HepG2 (cell line): ENCODE measurements around the gene CEP135. TPM values are rescaled to one million over a fixed set of nuclear protein-coding genes. Genes with fewer than 3 reads are reported as not detected.

Source experiments
- ATAC-seq: fragments of 200-7000 bp; cut with Tn5 transposase; 3 replicates; pipeline ENCODE4 v1.9.1; 2020; ENCODE audit warnings: mild to moderate bottlenecking, moderate library complexity
- BruUV-seq: library from RNA; stranded (reverse); fragments of 400-500 nt; replicated peaks from 2 replicates; lab custom pipeline; 2021; lab: Mats Ljungman, UMichigan
- CTCF ChIA-PET: fragments of 300-600 bp; formaldehyde crosslinking; extraction: SDS; loops from one replicate; lab custom pipeline; 2021; ENCODE audit warnings: low total read pairs, inconsistent platforms, low intra/inter-chr PET ratio; lab: Yijun Ruan, JAX
- POLR2A ChIA-PET: fragments of 350-600 bp; sonication (Branson Sonifier 250); formaldehyde crosslinking; loops from one replicate; lab custom pipeline; 2020; ENCODE audit warnings: antibody characterized with exemption, inconsistent platforms; lab: Yijun Ruan, JAX
- DNase-seq: peaks from one replicate; pipeline ENCODE4 v3.0.0-alpha.2; 2015; ENCODE audit warnings: low spot score
- FAIRE-seq: peaks from 3 replicates; lab custom pipeline; 2011; peaks lifted over from hg19 to GRCh38; lab: Jason Lieb, UNC
- H2AFZ ChIP-seq: one replicate; pipeline ENCODE4 v1.6.1; 2011; ENCODE audit warnings: low read length, inconsistent platforms
- H3K27ac ChIP-seq: fragments of 300-600 bp; 3 replicates; pipeline ENCODE4 v1.8.0; 2011; ENCODE audit warnings: mixed run types, mild to moderate bottlenecking, mixed read lengths, low read length, inconsistent platforms; ENCODE audit not compliant: insufficient read depth; ENCODE audit errors: extremely low read length
- H3K27me3 ChIP-seq, 2 experiments: fragments of 200-600 bp in 1 of 2; 2 replicates in 1 of 2; 3 replicates in 1 of 2; pipeline versions ENCODE4 v1.6.0 to v1.8.0; 2011; ENCODE audit warnings: low read length in 2 of 2, mild to moderate bottlenecking in 2 of 2, moderate library complexity in 2 of 2, inconsistent platforms in 1 of 2; ENCODE audit not compliant: insufficient read depth in 2 of 2, control insufficient read depth in 1 of 2
- H3K36me3 ChIP-seq, 2 experiments: fragments of 200-600 bp in 1 of 2; replicated peaks in 1 of 2; 2 replicates in 1 of 2; 3 replicates in 1 of 2; pipeline versions ENCODE4 v1.5.1 to v1.8.0; 2011; ENCODE audit warnings: low read length in 2 of 2, inconsistent platforms in 1 of 2; ENCODE audit not compliant: insufficient read depth in 2 of 2, control insufficient read depth in 1 of 2
- H3K4me1 ChIP-seq: 2 replicates; pipeline ENCODE4 v1.5.1; 2012; ENCODE audit warnings: low read length, inconsistent platforms; ENCODE audit not compliant: insufficient read depth
- H3K4me2 ChIP-seq: 2 replicates; pipeline ENCODE4 v1.6.0; 2011; ENCODE audit warnings: low read depth, low read length, inconsistent platforms
- H3K4me3 ChIP-seq, 3 experiments: fragments of 200-600 bp in 1 of 3; sonication (generic), shearing (Covaris generic) in 1 of 3; replicated peaks in 1 of 3; 2 replicates each; pipeline ENCODE4 v1.5.1; 2011 to 2016; ENCODE audit warnings: low read length in 3 of 3, inconsistent platforms in 2 of 3, low read depth in 2 of 3, mild to moderate bottlenecking in 2 of 3, control low read depth in 1 of 3, mixed read lengths in 1 of 3; ENCODE audit not compliant: insufficient read depth in 1 of 3
- H3K79me2 ChIP-seq: one replicate; pipeline ENCODE4 v1.6.1; 2011; ENCODE audit warnings: low read length, inconsistent platforms; ENCODE audit not compliant: insufficient read depth
- H3K9ac ChIP-seq: 2 replicates; pipeline ENCODE4 v1.6.0; 2011; ENCODE audit warnings: mild to moderate bottlenecking, low read depth, low read length, inconsistent platforms; ENCODE audit not compliant: insufficient read depth
- H3K9me3 ChIP-seq: 2 replicates; pipeline ENCODE4 v1.5.1; 2012; ENCODE audit warnings: mild to moderate bottlenecking, low read length
- H4K20me1 ChIP-seq: 2 replicates; pipeline ENCODE4 v1.6.0; 2011; ENCODE audit warnings: inconsistent platforms, mild to moderate bottlenecking, low read length, moderate library complexity; ENCODE audit not compliant: insufficient read depth
- AGO2 ChIP-seq: fragments of 200-400 bp; formaldehyde crosslinking; optimal IDR thresholded peaks from 2 replicates; pipeline ENCODE3; 2017; ENCODE audit warnings: mild to moderate bottlenecking, low read depth, low read length, moderate library complexity
- BRD4 ChIP-seq: sonication (generic); formaldehyde crosslinking; IDR thresholded peaks from 2 replicates; pipeline ENCODE4 v1.4.0; 2020; ENCODE audit warnings: missing genetic modification reagents
- MAFK ChIP-seq, 2 experiments: IDR thresholded peaks in 1 of 2; conservative IDR thresholded peaks in 1 of 2; 2 replicates each; pipeline ENCODE4 v1.6.1; 2011; ENCODE audit warnings: improper control_type of control experiment in 2 of 2, low read length in 2 of 2
- MLXIP ChIP-seq: sonication (generic); formaldehyde crosslinking; IDR thresholded peaks from 2 replicates; pipeline ENCODE4 v1.9.0; 2021; ENCODE audit warnings: missing genetic modification reagents, borderline replicate concordance
- MZF1 ChIP-seq: sonication (generic); formaldehyde crosslinking; IDR thresholded peaks from 2 replicates; pipeline ENCODE4 v1.8.1; 2023; ENCODE audit warnings: mild to moderate bottlenecking, missing genetic modification reagents, borderline replicate concordance
- NFYC ChIP-seq: IDR thresholded peaks from 2 replicates; pipeline ENCODE4 v1.6.1; 2016; ENCODE audit warnings: missing genetic modification reagents, missing compliant biosample characterization
- PAF1 ChIP-seq: IDR thresholded peaks from 2 replicates; pipeline ENCODE4 v1.6.1; 2016; ENCODE audit warnings: missing genetic modification reagents, missing compliant biosample characterization
- PAWR ChIP-seq: sonication (generic); formaldehyde crosslinking; IDR thresholded peaks from 2 replicates; pipeline ENCODE4 v1.4.0; 2020; ENCODE audit warnings: missing genetic modification reagents, mild to moderate bottlenecking, borderline replicate concordance
- REPIN1 ChIP-seq: sonication (generic); formaldehyde crosslinking; IDR thresholded peaks from 2 replicates; pipeline ENCODE4 v1.8.0; 2022; ENCODE audit warnings: missing genetic modification reagents, low read depth, mild to moderate bottlenecking, borderline replicate concordance
- REXO4 ChIP-seq: sonication (generic); formaldehyde crosslinking; IDR thresholded peaks from 2 replicates; pipeline ENCODE4 v1.8.0; 2022; ENCODE audit warnings: missing genetic modification reagents, mild to moderate bottlenecking, borderline replicate concordance
- SALL2 ChIP-seq: sonication (generic); formaldehyde crosslinking; IDR thresholded peaks from 2 replicates; pipeline ENCODE4 v1.8.1; 2023; ENCODE audit warnings: mild to moderate bottlenecking, missing genetic modification reagents, inconsistent platforms
- TBX3 ChIP-seq: fragments of 450-650 bp; IDR thresholded peaks from 2 replicates; pipeline ENCODE4 v1.6.1; 2017; ENCODE audit warnings: antibody characterized with exemption, mild to moderate bottlenecking, inconsistent platforms, borderline replicate concordance
- ZNF260 ChIP-seq: sonication (generic); formaldehyde crosslinking; IDR thresholded peaks from 2 replicates; pipeline ENCODE4 v1.4.0; 2020; ENCODE audit warnings: missing genetic modification reagents, low read depth, mild to moderate bottlenecking, borderline replicate concordance
- ZNF605 ChIP-seq: sonication (generic); formaldehyde crosslinking; IDR thresholded peaks from 2 replicates; pipeline ENCODE4 v1.8.0; 2022; ENCODE audit warnings: mild to moderate bottlenecking, missing genetic modification reagents
- ZNF639 ChIP-seq: conservative IDR thresholded peaks from 2 replicates; pipeline ENCODE4 v1.6.1; 2018; ENCODE audit warnings: missing genetic modification reagents
- ZNF652 ChIP-seq: IDR thresholded peaks from 2 replicates; pipeline ENCODE4 v1.6.1; 2016; ENCODE audit warnings: low read depth, borderline replicate concordance
- ZNF772 ChIP-seq: sonication (generic); formaldehyde crosslinking; IDR thresholded peaks from 2 replicates; pipeline ENCODE4 v1.5.0; 2020; ENCODE audit warnings: mild to moderate bottlenecking, missing genetic modification reagents
- WGBS: methylation state at CpG from one replicate; pipeline ENCODE4 v1.1.6; 2017; ENCODE audit warnings: low lambda C conversion rate; 5-methylcytosine and 5-hydroxymethylcytosine counted together
- in situ Hi-C: cut with HindIII; loops from 2 replicates; pipeline ENCODE4 v1.10.0; 2017; ENCODE audit warnings: low pct_unique_long_range_greater_than_20kb; ENCODE audit not compliant: extremely low pct_ligation_motif_present
- intact Hi-C: fragments of 100-400 bp; cut with micrococcal nuclease; formaldehyde crosslinking; loops from one replicate; pipeline ENCODE4 v1.10.0; 2022; ENCODE audit not compliant: unreplicated experiment
- polyA plus RNA-seq, 8 experiments: library from polyadenylated mRNA; depleted of rRNA in 3 of 8; stranded (reverse) in 7 of 8; unstranded in 1 of 8; fragments of >200 nt; fragmentation: Illumina TruSeq in 4 of 8; extraction: Trizol in 4 of 8; gene quantifications; 2 replicates each; pipeline versions ENCODE4 v1.2.1 to v1.2.3, GENCODE V29; 2011 to 2016; ENCODE audit warnings: low read depth in 4 of 8, missing spikeins in 1 of 8, mixed read lengths in 1 of 8; ENCODE audit not compliant: insufficient read depth in 1 of 8
- total RNA-seq, 5 experiments: library from RNA; depleted of rRNA; stranded (reverse); fragments of >200 nt; fragmentation: Illumina TruSeq; extraction: Trizol; gene quantifications; 2 replicates each; pipeline ENCODE4 v1.2.3, GENCODE V29; 2016; ENCODE audit warnings: low read depth in 1 of 5

The CEP135 gene
- total and polyA plus RNA-seq, 2 of the 13 experiments (the other 11 are each of a cell fraction or from before 2014, with no cell fraction given): 1.7 to 8.8 TPM

GRCh38 chr4:55959655-55960054 is 10.9 kb downstream of the CEP135 start:
- H3K27me3 ChIP-seq: no peaks in the 10 kb centered on the region
- H2AFZ ChIP-seq: no peak overlapping the region
- no TSS peak for BruUV-seq
- H3K9me3 ChIP-seq: no peaks in the 10 kb centered on the region
- H3K27ac ChIP-seq: no peak overlapping the region
- ChIA-PET CTCF (no interaction called here), POLR2A (no interaction called here)
- no peaks in the 10 kb centered on the region for H3K4me1 ChIP-seq
- no peak overlapping the region for H3K4me2 ChIP-seq
- TF ChIP-seq MZF1 (CRISPR knock-in tag): no peak
- TF ChIP-seq TBX3: no peak
- TF ChIP-seq PAWR: no peak
- TF ChIP-seq NFYC (CRISPR knock-in tag): no peak
- peak; percentile 23 to 56; a peak in 2 of 4 replicates for TF ChIP-seq MAFK (conservative IDR thresholded peaks at IDR 0.05 in 1 of 2, IDR thresholded peaks at IDR 0.05 in 1 of 2; ENCODE audit: low read length in 2 of 2)
- no peaks in the 10 kb centered on the region for H4K20me1 ChIP-seq
- DNase-seq (no peak), FAIRE-seq (no peak), ATAC-seq (no peak)
- no peak overlapping the region for H3K9ac ChIP-seq
- intact Hi-C loops (no loop called here), in situ Hi-C loops (no loop called here)
- H3K36me3 ChIP-seq: peaks cover 1 to 13% of the 10 kb centered on the region in 2 experiments; a peak in 4 of 5 replicates
- H3K4me3 ChIP-seq: no peak overlapping the region
- H3K79me2 ChIP-seq: no peaks in the 10 kb centered on the region

- ATAC-seq (no peak), FAIRE-seq (no peak), DNase-seq (no peak)
- ChIA-PET CTCF (no interaction called here), POLR2A (no interaction called here)
- H3K27ac ChIP-seq: no peak overlapping the region
- H2AFZ ChIP-seq: no peak overlapping the region
- H3K27me3 ChIP-seq: no peaks in the 10 kb centered on the region
- H3K4me1 ChIP-seq: no peaks in the 10 kb centered on the region
- WGBS: 97% methylated on average over 3 of the region's 3 CpGs
- no peaks in the 10 kb centered on the region for H3K79me2 ChIP-seq
- intact Hi-C loops (no loop called here), in situ Hi-C loops (no loop called here)
- H4K20me1 ChIP-seq: no peaks in the 10 kb centered on the region
- H3K4me2 ChIP-seq: no peak overlapping the region
- no peak overlapping the region for H3K9ac ChIP-seq
- H3K9me3 ChIP-seq: no peaks in the 10 kb centered on the region
- H3K36me3 ChIP-seq: no peaks in the 10 kb centered on the region
- no TSS peak for BruUV-seq
- H3K4me3 ChIP-seq: no peak overlapping the region
- TF ChIP-seq PAF1 (CRISPR knock-in tag): no peak
- no peak for TF ChIP-seq REXO4 (CRISPR knock-in tag)
- TF ChIP-seq ZNF772 (CRISPR knock-in tag): no peak
- no peak for TF ChIP-seq MLXIP (CRISPR knock-in tag)
- TF ChIP-seq SALL2: no peak
- TF ChIP-seq REPIN1 (CRISPR knock-in tag): no peak
- no peak for TF ChIP-seq BRD4 (CRISPR knock-in tag)
- TF ChIP-seq ZNF639 (CRISPR knock-in tag): no peak
- TF ChIP-seq AGO2: no peak
- TF ChIP-seq ZNF652 (CRISPR knock-in tag): no peak
- TF ChIP-seq ZNF605: no peak
- TF ChIP-seq ZNF260: no peak
Observed at GRCh38 chr4:55964046-55964445, 15.3 kb downstream of the CEP135 start.
